Measurements from ENCODE around the gene RHOG. TPM values are rescaled to one million over a fixed set of nuclear protein-coding genes. Genes with fewer than 3 reads are reported as not detected.

RHOG gene
- 10 to 100 TPM; 36.1 to 58.3 TPM for total RNA-seq
- 37.1 TPM for polyA plus RNA-seq (ENCODE audit: insufficient read depth, low read depth, low replicate concordance)
- long read RNA-seq, donor 1, transcript RHOG-201 (2 exons, 1,319 nt): major isoform, 28 of 29 reads
- long read RNA-seq, donor 1, partial matches to known transcripts: 0 of 29 reads
- long read RNA-seq, donor 1, other reads (novel, unspliced or antisense): 0 of 29 reads
- long read RNA-seq, donor 2, transcript RHOG-201 (2 exons, 1,319 nt): major isoform, 5 of 27 reads
- long read RNA-seq, donor 2, partial matches to known transcripts: 22 of 27 reads
- long read RNA-seq, donor 2, other reads (novel, unspliced or antisense): 0 of 27 reads

- Histone ChIP-seq H3K4me1 (peaks cover 17% of the 10 kb centered on the region), H3K36me3 (ENCODE audit: low read depth, missing control alignments) (no peaks in the 10 kb centered on the region), H3K27me3 (no peaks in the 10 kb centered on the region), H3K4me3 (peak within 1 kb of the TSS; percentile 83 to 91), H3K9me3 (no peaks in the 10 kb centered on the region), H3K27ac (peak within 1 kb of the TSS; percentile 94 to 98)
- 0 to 1% methylated on average over 4 to 20 of the region's 42 CpGs for WGBS, 2 donors
- DNase-seq: peak; percentile 84
- TF ChIP-seq CTCF (IDR thresholded peaks at IDR 0.05) (no peak), POLR2A (IDR thresholded peaks at IDR 0.05) (no peak)
- intact Hi-C loops (cut with DNase I; ENCODE audit: low total_unique reads): no loop called here
These were observed at the start of gene RHOG for GRCh38 chr11:3840870-3841425. TSS of gene RHOG (minus strand) at chr11:3840959. CDS start at chr11:3828138, 12,821 bp downstream.

- Histone ChIP-seq H3K27ac (no peak overlapping the region), H3K27me3 (no peaks in the 10 kb centered on the region), H3K4me3 (no peak overlapping the region), H3K9me3 (no peaks in the 10 kb centered on the region), H3K4me1 (no peaks in the 10 kb centered on the region), H3K36me3 (ENCODE audit: low read depth, missing control alignments) (no peaks in the 10 kb centered on the region)
- WGBS, 2 donors: 70 to 84% methylated on average over 2 of the region's 2 CpGs
- no peak for TF ChIP-seq CTCF (IDR thresholded peaks at IDR 0.05)
- TF ChIP-seq POLR2A (IDR thresholded peaks at IDR 0.05): no peak
- no peak for DNase-seq
- intact Hi-C loops (cut with DNase I; ENCODE audit: low total_unique reads): no loop called here
These were observed 49.3 kb upstream of the RHOG start for GRCh38 chr11:3890014-3890413.

GRCh38 chr11:3888876-3889275, 48.1 kb upstream of the RHOG start:
- no peaks in the 10 kb centered on the region for H3K36me3 ChIP-seq (ENCODE audit: low read depth, missing control alignments)
- H3K4me1 ChIP-seq: no peaks in the 10 kb centered on the region
- no peak overlapping the region for H3K27ac ChIP-seq
- TF ChIP-seq POLR2A (IDR thresholded peaks at IDR 0.05) (no peak), CTCF (IDR thresholded peaks at IDR 0.05) (no peak)
- DNase-seq: no peak
- no peaks in the 10 kb centered on the region for H3K27me3 ChIP-seq
- no peaks in the 10 kb centered on the region for H3K9me3 ChIP-seq
- H3K4me3 ChIP-seq: no peak overlapping the region
- intact Hi-C loops (cut with DNase I; ENCODE audit: low total_unique reads): no loop called here

GRCh38 chr11:3886985-3887384, 46.2 kb upstream of the RHOG start:
- H3K4me3 ChIP-seq: no peak overlapping the region
- no peaks in the 10 kb centered on the region for H3K9me3 ChIP-seq
- no peak overlapping the region for H3K27ac ChIP-seq
- H3K4me1 ChIP-seq: no peaks in the 10 kb centered on the region
- H3K27me3 ChIP-seq: no peaks in the 10 kb centered on the region
- WGBS, 2 donors: 77 to 80% methylated on average over 1 of the region's 1 CpG
- intact Hi-C loops (cut with DNase I; ENCODE audit: low total_unique reads): no loop called here
- TF ChIP-seq POLR2A (IDR thresholded peaks at IDR 0.05): no peak
- TF ChIP-seq CTCF (IDR thresholded peaks at IDR 0.05): no peak
- H3K36me3 ChIP-seq (ENCODE audit: low read depth, missing control alignments): no peaks in the 10 kb centered on the region
- DNase-seq: no peak

GRCh38 chr11:3885855-3886254, 45.1 kb upstream of the RHOG start:
- Histone ChIP-seq H3K36me3 (ENCODE audit: low read depth, missing control alignments) (no peaks in the 10 kb centered on the region), H3K4me3 (no peak overlapping the region), H3K27me3 (no peaks in the 10 kb centered on the region), H3K27ac (no peak overlapping the region), H3K9me3 (no peaks in the 10 kb centered on the region), H3K4me1 (no peaks in the 10 kb centered on the region)
- intact Hi-C loops (cut with DNase I; ENCODE audit: low total_unique reads): no loop called here
- WGBS, 2 donors: 90 to 96% methylated on average over 7 of the region's 7 CpGs
- no peak for DNase-seq
- TF ChIP-seq CTCF (IDR thresholded peaks at IDR 0.05) (no peak), POLR2A (IDR thresholded peaks at IDR 0.05) (no peak)

Data from testis (tissue), 5 donors.